Stimulated activated CD4-positive, alpha-beta T cell treated with anti-CD3 and anti-CD28 coated beads, Interleukin-4, amount 100 ng/mL, for 48 hours (primary cell): ENCODE data around the gene AATK.

Experiments used
- DNase-seq, 2 donors: peaks; one replicate each; pipeline ENCODE4 v3.0.0-alpha.2; 2020; ENCODE audit warnings: low read depth in 2 of 2

Gene AATK

DNA sequence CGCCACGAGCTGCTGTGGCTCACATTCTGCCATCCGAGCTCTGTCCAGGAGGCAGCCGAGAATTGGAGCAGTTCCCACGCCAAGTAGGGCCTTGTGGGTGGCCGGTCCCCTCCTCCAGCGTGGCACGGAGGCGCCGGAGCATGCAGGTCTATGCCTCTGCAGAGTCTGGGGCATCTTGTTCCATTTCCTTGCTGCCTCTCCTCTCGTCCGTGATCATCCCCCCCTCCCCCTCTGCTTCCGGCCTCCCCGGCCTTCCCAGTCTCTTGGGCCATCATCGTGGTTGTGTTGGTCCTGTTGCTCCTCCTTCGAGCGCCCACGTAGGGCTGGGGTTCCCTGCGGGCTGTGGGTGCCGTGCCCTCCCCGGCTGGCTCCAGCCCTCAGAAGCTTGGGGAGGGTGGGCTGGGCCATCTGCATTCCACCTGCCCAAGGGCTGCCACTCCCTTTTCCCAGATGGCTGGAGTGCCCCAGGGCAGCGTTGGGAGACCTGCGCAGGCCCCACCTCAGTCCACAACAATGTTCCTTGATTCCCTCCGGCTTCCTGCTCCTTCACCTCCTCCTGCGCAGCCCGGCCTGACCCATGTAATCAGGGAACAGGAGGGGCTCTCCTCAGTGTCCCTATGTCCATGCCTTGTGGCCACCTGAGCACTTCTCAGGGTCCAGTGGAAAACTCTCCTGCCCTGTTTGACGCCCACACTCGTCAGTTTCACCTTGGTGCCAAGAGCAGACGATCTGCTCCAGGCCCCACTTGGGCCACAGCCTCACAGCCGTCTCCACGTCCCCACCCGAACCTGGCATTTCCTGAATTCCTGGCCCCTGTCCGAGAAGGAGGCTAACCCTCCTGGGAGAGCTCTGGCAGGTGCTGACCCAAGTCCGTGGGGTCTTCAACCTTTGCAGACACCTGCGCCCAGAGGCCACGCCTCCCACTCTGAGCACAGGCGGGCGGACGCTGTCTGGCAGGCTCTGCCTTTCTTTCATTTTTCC lies 94.0 kb downstream of the AATK start:
- DNase-seq = no peak

DNA sequence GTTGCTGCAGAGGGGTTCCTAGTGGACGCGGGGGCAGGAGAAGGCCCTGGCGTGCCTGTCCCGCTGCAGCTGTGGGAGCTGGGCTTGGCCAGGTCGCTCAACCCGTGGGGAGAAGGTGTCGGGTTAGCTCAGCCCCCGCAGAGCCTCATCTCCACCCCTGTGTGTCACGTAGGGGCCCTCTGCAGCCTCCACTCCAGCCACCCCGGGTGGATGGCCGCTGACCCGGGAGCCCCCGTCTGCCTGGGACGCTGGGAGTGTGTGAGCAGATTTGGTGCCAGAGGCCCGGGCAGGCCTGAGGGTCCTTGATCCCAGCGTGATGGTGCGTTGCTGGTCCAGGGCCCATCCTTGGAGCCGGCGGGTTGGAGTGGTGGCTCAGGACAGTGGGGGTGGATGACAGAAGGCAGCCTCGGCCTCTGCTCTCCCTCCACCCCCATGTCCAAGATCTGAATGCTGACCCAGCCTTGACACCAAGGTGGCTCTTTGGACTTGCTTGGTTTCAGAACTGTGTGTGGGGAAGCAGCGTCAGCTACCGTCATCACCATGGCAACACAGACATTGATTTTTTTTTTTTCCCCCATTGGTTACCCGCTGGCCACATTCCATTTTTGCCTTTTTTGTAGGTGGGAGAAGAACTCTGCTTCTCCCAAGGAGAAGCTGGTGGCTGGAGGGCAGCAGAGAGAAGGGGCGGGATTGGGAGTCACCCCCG lies 95.3 kb downstream of the AATK start:
- DNase-seq = no peak

DNA sequence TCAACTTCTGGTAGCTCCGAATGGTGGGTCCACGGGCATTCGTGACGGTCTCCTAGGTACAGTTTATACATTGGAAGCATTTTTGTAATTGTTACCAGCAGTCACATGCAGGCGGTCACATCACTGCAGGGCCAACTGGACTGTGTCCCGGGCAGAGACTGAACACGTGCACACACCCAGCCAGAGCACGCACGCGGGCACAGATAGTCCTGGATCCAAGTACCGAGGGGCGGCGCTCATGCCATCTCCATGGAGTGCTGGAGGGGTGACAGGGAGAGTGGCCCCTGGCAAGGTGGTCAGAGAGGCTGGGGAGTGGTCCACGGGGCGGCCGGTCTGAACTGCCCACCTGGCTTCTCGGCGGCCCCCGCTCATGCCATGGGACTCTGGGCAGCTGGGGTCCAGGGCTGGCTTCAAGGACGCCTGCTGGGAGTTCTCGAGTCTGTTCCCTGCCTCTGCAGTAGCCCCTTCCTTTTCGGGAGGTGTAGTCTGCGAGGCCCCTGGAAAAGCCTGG lies 96.8 kb downstream of the AATK start:
- no peak for DNase-seq

DNA sequence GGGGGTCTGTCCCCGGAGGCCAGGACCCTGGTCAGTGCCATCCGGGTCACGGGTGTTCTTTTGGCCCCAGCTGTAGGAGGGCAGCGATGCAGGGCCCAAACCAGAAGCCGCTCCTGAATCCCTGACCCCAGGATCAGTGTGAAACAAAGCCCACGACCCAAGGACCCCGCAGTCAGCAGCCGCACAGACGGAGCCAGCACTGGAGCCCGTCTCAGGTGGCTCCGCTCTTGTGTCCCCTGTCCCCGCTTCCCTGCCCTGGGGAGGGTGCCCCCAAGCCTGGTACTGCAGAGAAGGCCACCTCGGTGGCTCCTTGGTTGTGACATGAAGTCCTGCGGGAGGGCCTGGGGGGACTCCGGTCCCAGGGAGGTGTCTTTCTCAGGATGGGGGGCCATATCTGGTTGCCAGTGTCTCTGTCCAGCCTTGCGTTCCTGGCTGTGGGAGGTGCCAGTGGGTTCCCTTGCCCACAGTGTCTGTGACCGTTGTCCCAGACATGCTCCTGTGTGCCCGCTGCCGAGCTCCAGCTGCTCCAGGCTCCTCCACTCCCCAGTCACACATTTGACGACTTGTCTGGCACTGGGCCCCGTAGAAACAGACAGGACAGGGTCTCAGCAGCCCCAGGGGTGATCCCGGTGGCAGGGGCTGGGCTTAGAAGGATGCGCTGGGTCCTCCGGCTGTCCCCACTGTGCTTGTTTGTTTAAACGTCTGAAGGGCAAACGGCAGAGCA lies 97.4 kb downstream of the AATK start:
- DNase-seq = no peak

DNA sequence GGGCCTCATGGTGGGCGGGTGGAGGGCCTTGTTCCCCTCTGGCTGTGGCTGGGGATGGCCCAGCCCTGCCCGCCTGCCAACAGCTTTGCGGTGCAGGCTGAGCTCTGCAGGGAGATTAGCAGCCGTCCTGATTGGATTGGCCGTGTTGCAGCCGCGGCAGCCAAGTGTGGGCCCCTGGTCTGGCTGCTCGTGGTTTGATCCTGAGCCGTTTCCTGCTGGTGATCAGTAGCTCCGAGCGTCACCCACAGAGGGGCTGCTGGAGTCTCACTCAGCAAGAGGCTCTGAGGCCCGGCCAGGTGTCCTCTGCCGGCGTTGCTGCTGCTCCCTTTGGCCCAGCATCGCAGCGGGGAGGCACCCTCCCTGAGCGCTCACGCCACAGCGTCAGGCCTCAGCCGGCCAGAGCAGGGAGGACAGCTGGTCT lies 98.6 kb downstream of the AATK start:
- no peak for DNase-seq
